ENCODE results near the gene WDPCP.
"Not testable (repeated sequence)": the region's sequence is repeated elsewhere in the genome, so short reads cannot be mapped to it uniquely, and the experiment has no call there.

Gene WDPCP

DNA sequence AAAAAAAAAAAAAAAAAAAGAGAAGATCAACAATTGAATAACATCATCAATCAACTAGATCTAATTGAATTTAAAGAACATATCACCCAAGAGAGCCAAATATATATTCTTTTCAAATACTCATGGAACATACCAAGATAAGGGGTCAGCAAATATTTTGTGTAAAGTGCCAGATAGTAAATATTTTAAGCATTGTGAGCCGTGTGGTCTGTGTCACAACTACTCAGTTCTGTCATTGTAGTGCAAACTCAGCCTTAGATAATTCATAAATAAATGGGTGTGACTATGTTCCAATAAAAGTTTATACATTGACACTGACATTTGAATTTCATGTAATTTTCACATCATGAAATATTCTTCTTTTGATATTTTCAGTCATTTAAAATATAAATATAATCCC, 491.8 kb downstream of the WDPCP start:
- no peak for DNase-seq

DNA sequence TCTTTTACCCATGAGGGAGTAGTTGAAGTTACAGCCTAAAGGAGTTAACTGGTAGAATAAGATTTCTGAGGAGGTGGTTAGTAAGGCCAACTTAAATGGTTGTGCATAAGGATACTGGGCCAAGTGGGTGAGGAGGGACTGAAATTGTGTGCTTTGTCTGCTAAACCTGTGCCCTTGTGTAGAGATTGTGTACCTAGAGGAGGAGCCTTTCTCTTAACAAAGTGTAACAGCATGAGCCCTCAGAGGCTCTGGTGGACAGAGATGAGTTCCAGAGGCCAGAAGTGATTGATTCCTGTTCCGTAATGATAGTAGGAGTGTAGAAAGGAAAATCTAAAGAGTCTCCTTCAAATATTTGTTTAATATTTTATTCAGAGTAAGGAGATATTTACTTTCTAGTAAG, 494.8 kb downstream of the WDPCP start:
- no peak for DNase-seq

DNA sequence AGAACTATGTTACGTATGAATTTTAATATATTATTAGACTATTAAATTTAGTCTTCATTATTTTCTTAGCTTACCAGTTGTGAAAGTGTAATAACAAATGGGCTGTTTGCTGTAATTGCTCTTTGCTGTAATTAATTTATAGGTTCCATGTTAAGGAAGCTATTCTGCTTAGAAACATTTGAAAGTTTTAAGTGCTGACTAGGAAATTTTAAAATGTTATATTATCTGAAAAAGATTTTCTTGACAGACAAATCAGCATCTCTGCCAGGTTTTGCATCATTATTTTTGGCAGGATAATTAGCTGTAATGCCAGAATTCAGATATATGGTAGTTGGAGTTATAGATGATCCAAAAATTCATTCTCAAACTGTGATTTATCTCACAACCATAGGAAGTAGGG, 495.4 kb downstream of the WDPCP start:
- no peak for DNase-seq

DNA sequence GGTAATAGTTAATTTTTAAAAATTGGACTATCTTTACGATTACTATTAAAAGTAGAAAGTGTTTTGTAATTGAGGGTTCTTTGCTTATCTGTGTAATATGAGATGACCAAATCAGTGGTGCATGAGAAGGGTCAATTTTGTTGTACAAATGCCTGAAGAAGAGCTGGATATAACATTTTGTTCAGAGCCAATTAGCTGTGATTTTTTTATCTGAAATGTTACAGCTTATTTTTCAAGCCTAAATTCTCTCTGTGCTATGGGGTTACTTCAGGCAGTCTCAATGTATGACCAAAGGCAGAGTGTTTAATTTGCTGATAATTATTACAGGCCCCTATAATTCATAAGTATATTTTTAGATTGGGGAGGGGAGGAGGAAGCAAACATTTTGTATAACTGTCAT, 495.9 kb downstream of the WDPCP start:
- DNase-seq: no peak

DNA sequence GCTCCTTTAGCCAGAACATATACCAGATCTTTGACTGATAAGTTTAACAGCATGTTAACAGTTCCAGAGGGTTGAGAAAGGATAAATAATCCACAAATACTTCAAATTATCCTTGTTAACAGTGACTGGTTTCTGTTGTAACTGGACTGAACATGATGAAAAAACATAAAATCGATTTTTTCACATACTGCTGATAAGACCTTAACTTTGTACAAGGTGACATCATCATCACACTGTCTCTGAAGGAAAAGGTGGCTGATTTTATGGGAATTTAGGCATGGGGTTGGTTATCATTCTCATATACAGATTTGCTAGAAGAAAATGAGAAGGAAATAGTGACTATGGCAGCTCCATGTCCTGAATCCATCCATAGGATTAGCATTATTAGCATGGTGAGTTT, 501.6 kb downstream of the WDPCP start:
- DNase-seq: no peak

DNA sequence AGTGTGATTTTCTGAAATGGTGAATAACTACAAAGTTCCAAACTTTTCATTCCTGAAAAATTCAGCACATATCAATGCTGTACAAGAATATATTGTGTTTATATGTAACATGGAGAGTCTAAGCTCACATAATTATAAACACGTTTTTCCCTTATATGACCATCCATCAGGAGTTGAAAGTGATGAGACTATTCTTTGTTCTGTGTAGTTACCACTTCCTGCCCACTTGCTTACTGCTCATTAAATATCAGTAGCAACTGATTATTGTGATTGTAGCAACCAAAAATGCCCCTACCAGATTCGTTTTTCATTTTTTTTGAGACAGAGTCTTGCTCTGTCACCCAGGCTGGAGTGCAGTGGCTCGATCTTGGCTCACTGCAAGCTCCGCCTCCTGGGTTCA, 506.9 kb downstream of the WDPCP start:
- DNase-seq: no peak

DNA sequence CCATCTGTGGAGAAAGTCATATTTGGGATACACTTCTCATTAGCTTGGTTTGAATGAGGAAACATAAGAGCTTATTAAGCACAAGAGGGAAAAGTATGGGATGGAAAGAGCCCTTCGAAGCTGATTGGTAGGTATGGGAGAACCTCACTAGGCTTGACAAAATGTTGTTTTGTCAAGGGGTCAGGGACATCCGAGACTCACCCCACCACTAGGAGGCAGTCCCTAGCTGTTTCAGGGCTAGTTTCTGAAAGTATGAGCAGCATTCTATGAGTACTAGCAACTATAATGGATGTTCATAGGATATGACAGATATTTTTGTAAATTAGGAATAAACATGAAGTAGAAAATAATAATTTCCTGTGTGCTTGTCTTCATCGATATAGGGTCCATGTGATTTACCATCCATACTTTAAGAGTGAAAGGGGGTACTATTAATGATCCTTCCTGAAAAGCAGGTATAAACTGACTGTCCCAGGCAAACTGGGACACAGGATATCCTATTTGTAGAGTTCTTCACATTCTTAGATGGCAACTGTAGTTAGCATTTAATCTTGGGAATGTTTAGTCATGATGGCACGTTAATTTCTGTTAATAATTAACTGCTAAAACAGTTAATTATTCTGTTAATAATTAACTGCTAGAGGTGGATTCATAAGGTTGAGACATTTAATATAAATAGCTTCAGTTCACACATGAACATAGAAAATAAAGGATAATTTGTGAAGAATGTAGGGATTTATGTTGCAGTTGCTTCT, 509.2 kb downstream of the WDPCP start:
- no peak for DNase-seq

DNA sequence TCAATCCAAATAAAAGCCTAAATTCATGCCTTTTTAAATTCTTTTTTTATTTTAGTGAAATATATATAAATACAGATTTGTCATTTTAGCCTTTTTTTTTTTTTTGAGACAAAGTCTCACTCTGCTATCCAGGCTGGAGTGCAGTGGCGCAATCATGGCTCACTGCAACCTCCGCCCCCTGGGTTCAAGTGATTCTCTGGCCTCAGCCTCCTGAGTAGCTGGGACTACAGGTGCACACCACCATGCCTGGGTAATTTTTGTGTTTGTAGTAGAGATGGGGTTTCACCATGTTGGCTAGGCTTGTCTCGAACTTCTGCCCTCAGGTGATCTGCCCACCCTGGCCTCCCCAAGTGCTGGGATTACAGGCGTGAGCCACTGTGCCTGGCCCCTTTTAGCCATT, 513.9 kb downstream of the WDPCP start:
- DNase-seq: not testable (repeated sequence)

DNA sequence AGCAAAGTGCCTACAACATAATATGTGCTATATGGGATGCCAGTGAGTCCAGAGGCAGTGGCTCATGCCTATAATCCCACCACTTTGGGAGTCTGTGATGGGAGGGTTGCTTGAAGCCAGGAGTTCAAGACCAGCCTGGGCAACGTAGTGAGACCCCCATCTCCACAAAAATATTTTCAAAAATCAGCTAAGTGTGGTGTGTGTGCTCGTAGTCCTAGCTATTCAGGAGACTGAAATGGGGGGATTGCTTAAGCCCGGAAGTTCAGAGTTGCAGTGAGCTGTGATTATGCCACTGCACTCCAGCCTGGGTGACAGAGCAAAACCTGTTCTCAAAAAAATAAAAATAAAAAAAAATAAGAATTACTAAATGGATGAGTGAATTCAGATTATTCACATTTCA, 514.3 kb downstream of the WDPCP start:
- DNase-seq: no peak

DNA sequence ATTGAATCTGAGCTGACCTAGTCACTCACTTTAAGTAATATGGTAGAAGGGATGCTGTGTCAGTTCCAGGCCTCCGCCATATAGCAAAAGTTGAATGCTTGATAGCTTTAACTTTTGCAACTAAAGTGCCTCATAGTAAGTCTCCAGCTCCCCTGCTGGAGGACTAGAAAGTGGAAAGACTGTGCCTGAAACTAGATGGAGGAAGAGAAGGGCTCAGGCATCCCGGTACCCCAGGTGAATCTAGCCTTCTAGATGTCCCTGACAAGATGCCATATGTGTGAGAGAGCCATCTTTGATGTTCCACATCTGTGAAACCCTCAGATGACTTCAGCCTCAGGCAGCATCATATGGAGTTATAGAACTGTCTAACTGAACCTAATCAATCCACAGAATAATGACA, 516.6 kb downstream of the WDPCP start:
- DNase-seq: no peak

Data from NCI-H446 treated with DMSO at 0.1 percent for 48 hours (cell line).